ENCODE data around the gene L2HGDH.

- TF ChIP-seq EP300 (IDR thresholded peaks at IDR 0.05; ENCODE audit: borderline replicate concordance in 1 of 2, control insufficient read depth in 1 of 2, low read depth in 2 of 2, low read length in 2 of 2) = no peak
- TF ChIP-seq ZBTB33 (IDR thresholded peaks at IDR 0.05) = no peak
- TF ChIP-seq CTCF (IDR thresholded peaks at IDR 0.05 in 2 of 3, conservative IDR thresholded peaks at IDR 0.05 in 1 of 3; ENCODE audit: control insufficient read depth in 2 of 3, extremely low read depth in 1 of 3, insufficient read depth in 1 of 3, low read depth in 3 of 3, low read length in 3 of 3) = no peak
- TF ChIP-seq ESRRA (IDR thresholded peaks at IDR 0.05; ENCODE audit: low read length) = no peak
- no peak for TF ChIP-seq GATAD2B (conservative IDR thresholded peaks at IDR 0.05; ENCODE audit: low read depth)
These were observed 93.5 kb downstream of the L2HGDH start for GRCh38 chr14:50218501-50218900.
